ENCODE measurements around the gene CHD9NB.
"Not testable (repeated sequence)": the region's sequence is repeated elsewhere in the genome, so short reads cannot be mapped to it uniquely, and the experiment has no call there.

The CHD9NB gene

DNA sequence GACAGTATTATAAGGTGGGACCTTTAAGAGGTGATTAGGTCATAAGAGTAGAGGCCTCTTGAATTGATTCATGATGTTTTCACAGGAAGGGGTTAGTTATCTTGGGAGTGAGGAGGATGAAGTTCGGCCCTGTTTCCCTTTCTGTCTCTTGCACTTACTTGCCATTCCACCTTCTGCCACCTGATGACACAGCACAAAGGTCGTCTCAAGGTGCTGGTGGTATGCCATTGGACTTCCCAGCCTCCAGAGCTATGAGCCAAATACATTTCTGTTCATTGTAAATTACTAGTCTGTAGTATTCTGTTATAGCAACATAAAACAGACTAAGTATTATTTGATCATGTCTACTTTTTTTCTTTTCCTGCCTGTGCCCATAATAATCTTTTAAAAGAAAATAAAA is 25.6 kb upstream of the CHD9NB start:
- H3K27me3 ChIP-seq (ENCODE audit: insufficient read depth, low read depth), result no peaks in the 10 kb centered on the region
- no peak overlapping the region for H2AFZ ChIP-seq (ENCODE audit: low read depth)
- TF ChIP-seq, protein P1, sequence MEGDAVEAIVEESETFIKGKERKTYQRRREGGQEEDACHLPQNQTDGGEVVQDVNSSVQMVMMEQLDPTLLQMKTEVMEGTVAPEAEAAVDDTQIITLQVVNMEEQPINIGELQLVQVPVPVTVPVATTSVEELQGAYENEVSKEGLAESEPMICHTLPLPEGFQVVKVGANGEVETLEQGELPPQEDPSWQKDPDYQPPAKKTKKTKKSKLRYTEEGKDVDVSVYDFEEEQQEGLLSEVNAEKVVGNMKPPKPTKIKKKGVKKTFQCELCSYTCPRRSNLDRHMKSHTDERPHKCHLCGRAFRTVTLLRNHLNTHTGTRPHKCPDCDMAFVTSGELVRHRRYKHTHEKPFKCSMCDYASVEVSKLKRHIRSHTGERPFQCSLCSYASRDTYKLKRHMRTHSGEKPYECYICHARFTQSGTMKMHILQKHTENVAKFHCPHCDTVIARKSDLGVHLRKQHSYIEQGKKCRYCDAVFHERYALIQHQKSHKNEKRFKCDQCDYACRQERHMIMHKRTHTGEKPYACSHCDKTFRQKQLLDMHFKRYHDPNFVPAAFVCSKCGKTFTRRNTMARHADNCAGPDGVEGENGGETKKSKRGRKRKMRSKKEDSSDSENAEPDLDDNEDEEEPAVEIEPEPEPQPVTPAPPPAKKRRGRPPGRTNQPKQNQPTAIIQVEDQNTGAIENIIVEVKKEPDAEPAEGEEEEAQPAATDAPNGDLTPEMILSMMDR (conservative IDR thresholded peaks at IDR 0.05; ENCODE audit: low read depth, low read length), result no peak
- no peak overlapping the region for H3K27ac ChIP-seq
- H3K4me2 ChIP-seq, result no peak overlapping the region
- H3K4me1 ChIP-seq (ENCODE audit: low read depth, poor library complexity, severe bottlenecking), result no peaks in the 10 kb centered on the region
- no peak overlapping the region for H3K9ac ChIP-seq
- no peaks in the 10 kb centered on the region for H4K20me1 ChIP-seq (ENCODE audit: insufficient read depth)
- H3K79me2 ChIP-seq (ENCODE audit: insufficient read depth, low read depth), result peaks cover 10% of the 10 kb centered on the region; the same call in 1 of the 2 replicates
- H3K36me3 ChIP-seq (ENCODE audit: insufficient read depth), result no peaks in the 10 kb centered on the region
- no peak overlapping the region for H3K4me3 ChIP-seq (IDR thresholded peaks at IDR 0.05; ENCODE audit: insufficient read depth, low read depth, low read length)

- H3K4me2 ChIP-seq; H3K27ac ChIP-seq; H3K36me3 ChIP-seq (ENCODE audit: insufficient read depth); H3K4me3 ChIP-seq (IDR thresholded peaks at IDR 0.05; ENCODE audit: insufficient read depth, low read depth, low read length); H3K9ac ChIP-seq; H3K4me1 ChIP-seq (ENCODE audit: low read depth, poor library complexity, severe bottlenecking); H3K27me3 ChIP-seq (ENCODE audit: insufficient read depth, low read depth); H4K20me1 ChIP-seq (ENCODE audit: insufficient read depth); H2AFZ ChIP-seq (ENCODE audit: low read depth): not testable (repeated sequence)
- H3K79me2 ChIP-seq (ENCODE audit: insufficient read depth, low read depth), result peaks cover 16% of the 10 kb centered on the region; the same call in 1 of the 2 replicates
These were observed 22.8 kb upstream of the CHD9NB start for GRCh38 chr16:53075461-53075860.

GRCh38 chr16:53074296-53074695 is 21.6 kb upstream of the CHD9NB start:
- not testable (repeated sequence) for H3K4me2 ChIP-seq; H3K9ac ChIP-seq; H2AFZ ChIP-seq (ENCODE audit: low read depth); H4K20me1 ChIP-seq (ENCODE audit: insufficient read depth); H3K36me3 ChIP-seq (ENCODE audit: insufficient read depth); H3K4me1 ChIP-seq (ENCODE audit: low read depth, poor library complexity, severe bottlenecking); H3K27ac ChIP-seq; H3K27me3 ChIP-seq (ENCODE audit: insufficient read depth, low read depth); H3K4me3 ChIP-seq (IDR thresholded peaks at IDR 0.05; ENCODE audit: insufficient read depth, low read depth, low read length)
- peaks cover 20% of the 10 kb centered on the region; the same call in 1 of the 2 replicates for H3K79me2 ChIP-seq (ENCODE audit: insufficient read depth, low read depth)

DNA sequence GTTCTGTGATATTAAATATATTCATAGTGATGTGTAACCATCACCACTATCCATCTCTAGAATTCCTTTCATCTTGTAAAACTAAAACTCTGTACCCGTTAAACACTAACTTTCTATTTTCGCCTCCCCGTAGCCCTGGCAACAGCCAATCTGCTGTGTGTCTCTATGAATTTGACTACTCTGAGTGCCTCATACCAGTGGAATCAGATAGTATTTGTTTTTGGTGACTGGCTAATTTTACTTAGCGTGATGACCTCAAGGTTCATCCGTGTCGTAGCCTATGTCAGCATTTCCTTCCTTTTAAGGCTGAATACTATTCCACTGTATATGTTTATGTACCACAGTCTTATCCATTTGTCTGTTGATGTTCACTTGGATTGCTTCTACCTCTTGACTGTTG is 20.3 kb upstream of the CHD9NB start:
- H3K4me2 ChIP-seq, result no peak overlapping the region
- H3K4me1 ChIP-seq (ENCODE audit: low read depth, poor library complexity, severe bottlenecking), result peaks cover 3% of the 10 kb centered on the region
- H3K27me3 ChIP-seq (ENCODE audit: insufficient read depth, low read depth), result no peaks in the 10 kb centered on the region
- no peak overlapping the region for H3K27ac ChIP-seq
- H3K4me3 ChIP-seq (IDR thresholded peaks at IDR 0.05; ENCODE audit: insufficient read depth, low read depth, low read length), result no peak overlapping the region
- no peak overlapping the region for H3K9ac ChIP-seq
- no peak overlapping the region for H2AFZ ChIP-seq (ENCODE audit: low read depth)
- TF ChIP-seq, protein P1 (conservative IDR thresholded peaks at IDR 0.05; ENCODE audit: low read depth, low read length), result no peak
- no peaks in the 10 kb centered on the region for H4K20me1 ChIP-seq (ENCODE audit: insufficient read depth)
- H3K36me3 ChIP-seq (ENCODE audit: insufficient read depth), result no peaks in the 10 kb centered on the region
- H3K79me2 ChIP-seq (ENCODE audit: insufficient read depth, low read depth), result peaks cover 22% of the 10 kb centered on the region; the same call in 1 of the 2 replicates

- Histone ChIP-seq H2AFZ (ENCODE audit: low read depth) (no peak overlapping the region), H3K27ac (no peak overlapping the region), H3K27me3 (ENCODE audit: insufficient read depth, low read depth) (no peaks in the 10 kb centered on the region), H3K36me3 (ENCODE audit: insufficient read depth) (no peaks in the 10 kb centered on the region), H3K9ac (no peak overlapping the region), H3K4me1 (ENCODE audit: low read depth, poor library complexity, severe bottlenecking) (peaks cover 3% of the 10 kb centered on the region), H3K4me2 (no peak overlapping the region), H3K79me2 (ENCODE audit: insufficient read depth, low read depth) (peaks cover 22% of the 10 kb centered on the region; the same call in 1 of the 2 replicates), H3K4me3 (IDR thresholded peaks at IDR 0.05; ENCODE audit: insufficient read depth, low read depth, low read length) (no peak overlapping the region), H4K20me1 (ENCODE audit: insufficient read depth) (no peaks in the 10 kb centered on the region)
- TF ChIP-seq, protein P1 (conservative IDR thresholded peaks at IDR 0.05; ENCODE audit: low read depth, low read length), result no peak
These were observed 19.1 kb upstream of the CHD9NB start for GRCh38 chr16:53071748-53072301.

All from KMS-11 (cell line).